ENCODE measurements around the gene NRBF2.

DNA sequence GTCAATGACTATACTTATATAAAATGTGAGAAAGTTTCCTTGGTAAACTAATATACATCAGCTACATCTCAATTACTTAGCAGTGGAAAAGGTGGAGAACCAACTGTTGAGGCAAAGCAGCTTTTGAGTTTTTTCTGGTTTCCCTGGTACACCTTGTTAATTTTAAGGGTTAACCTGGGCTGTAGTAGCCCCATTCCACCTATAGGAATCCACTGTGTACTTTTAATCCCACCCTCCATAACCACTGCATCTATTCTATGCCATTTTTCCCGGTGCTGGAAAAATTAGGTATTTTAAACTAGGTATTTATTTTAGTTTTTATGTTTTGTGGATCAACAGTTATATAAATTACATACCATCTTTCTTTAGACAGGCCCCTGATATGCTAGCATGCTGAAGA lies 42.4 kb downstream of the NRBF2 start:
- TF ChIP-seq CTCF (IDR thresholded peaks at IDR 0.05) (no peak), POLR2A (IDR thresholded peaks at IDR 0.05) (no peak), POLR2AphosphoS5 (IDR thresholded peaks at IDR 0.05) (no peak), EP300 (IDR thresholded peaks at IDR 0.05) (no peak)
